HS-5 (cell line): ENCODE data around the gene RCBTB2.

Experiments used
- DNase-seq: peaks from one replicate; pipeline ENCODE4 v3.0.0-alpha.2; 2012; ENCODE audit warnings: low read depth

The RCBTB2 gene

GRCh38 chr13:48449656-48450055 lies 83.2 kb downstream of the RCBTB2 start:
- DNase-seq: no peak

GRCh38 chr13:48448959-48449614 lies 83.8 kb downstream of the RCBTB2 start:
- DNase-seq: peak; percentile 22

GRCh38 chr13:48448285-48448958 lies 84.5 kb downstream of the RCBTB2 start:
- no peak for DNase-seq

- DNase-seq: peak; percentile 19
Measured at GRCh38 chr13:48446464-48446863, 86.4 kb downstream of the RCBTB2 start.

- no peak for DNase-seq
Measured at GRCh38 chr13:48443442-48444208, 89.3 kb downstream of the RCBTB2 start.
